HEK293T (cell line): Measurements from ENCODE around the gene USP5.

Experiments used
- ARNT ChIP-seq: fragments of 450-650 bp; IDR thresholded peaks from 2 replicates; pipeline ENCODE4 v1.6.1; 2017; ENCODE audit warnings: mild to moderate bottlenecking
- ELF4 ChIP-seq: fragments of 450-650 bp; IDR thresholded peaks from 2 replicates; pipeline ENCODE4 v1.6.1; 2017; ENCODE audit warnings: antibody characterized with exemption
- FOXK2 ChIP-seq: fragments of 450-650 bp; IDR thresholded peaks from 2 replicates; pipeline ENCODE4 v1.6.1; 2016; ENCODE audit warnings: mild to moderate bottlenecking
- HDGF ChIP-seq: fragments of 450-650 bp; IDR thresholded peaks from 2 replicates; pipeline ENCODE4 v1.6.1; 2017; ENCODE audit warnings: antibody characterized with exemption, borderline replicate concordance
- L3MBTL2 ChIP-seq: fragments of 450-650 bp; conservative IDR thresholded peaks from 2 replicates; pipeline ENCODE4 v1.6.1; 2016; ENCODE audit warnings: mild to moderate bottlenecking
- SP1 ChIP-seq: fragments of 450-650 bp; IDR thresholded peaks from 2 replicates; pipeline ENCODE4 v1.6.1; 2017
- SUZ12 ChIP-seq: fragments of 450-650 bp; IDR thresholded peaks from 2 replicates; pipeline ENCODE4 v1.6.1; 2016; ENCODE audit warnings: mild to moderate bottlenecking
- ZNF384 ChIP-seq: fragments of 450-650 bp; IDR thresholded peaks from 2 replicates; pipeline ENCODE4 v1.6.1; 2016
- TF ChIP-seq, protein P1 (sequence below): fragments of 450-650 bp; IDR thresholded peaks from 2 replicates; pipeline ENCODE4 v1.6.1; 2016

DNA sequence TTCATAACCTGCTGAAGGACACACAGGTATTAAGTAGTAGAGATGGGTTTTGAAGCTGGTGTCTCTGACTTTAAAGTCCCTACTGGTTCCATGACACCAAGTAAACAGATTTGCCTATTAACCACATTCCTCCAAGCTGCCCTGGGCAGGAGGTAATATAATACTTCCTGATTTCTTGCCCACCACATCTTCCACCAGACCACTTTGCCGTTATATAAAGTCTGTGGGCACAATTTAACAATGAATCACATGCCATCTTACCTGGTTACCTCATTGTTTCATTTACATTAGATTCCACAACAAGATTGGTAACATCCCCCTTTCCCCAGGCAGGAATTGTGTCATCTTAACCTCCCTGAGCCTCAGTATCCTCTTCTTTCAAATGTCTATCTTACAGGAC is 51.8 kb downstream of the USP5 start:
- TF ChIP-seq HDGF (no peak), L3MBTL2 (no peak), FOXK2 (no peak), ZNF384 (no peak), SP1 (no peak), ARNT (no peak), ELF4 (no peak), SUZ12 (no peak)
- TF ChIP-seq, protein P1, sequence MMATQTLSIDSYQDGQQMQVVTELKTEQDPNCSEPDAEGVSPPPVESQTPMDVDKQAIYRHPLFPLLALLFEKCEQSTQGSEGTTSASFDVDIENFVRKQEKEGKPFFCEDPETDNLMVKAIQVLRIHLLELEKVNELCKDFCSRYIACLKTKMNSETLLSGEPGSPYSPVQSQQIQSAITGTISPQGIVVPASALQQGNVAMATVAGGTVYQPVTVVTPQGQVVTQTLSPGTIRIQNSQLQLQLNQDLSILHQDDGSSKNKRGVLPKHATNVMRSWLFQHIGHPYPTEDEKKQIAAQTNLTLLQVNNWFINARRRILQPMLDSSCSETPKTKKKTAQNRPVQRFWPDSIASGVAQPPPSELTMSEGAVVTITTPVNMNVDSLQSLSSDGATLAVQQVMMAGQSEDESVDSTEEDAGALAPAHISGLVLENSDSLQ: no peak
